ENCODE data around the gene HSDL2.

HSDL2 gene

DNA sequence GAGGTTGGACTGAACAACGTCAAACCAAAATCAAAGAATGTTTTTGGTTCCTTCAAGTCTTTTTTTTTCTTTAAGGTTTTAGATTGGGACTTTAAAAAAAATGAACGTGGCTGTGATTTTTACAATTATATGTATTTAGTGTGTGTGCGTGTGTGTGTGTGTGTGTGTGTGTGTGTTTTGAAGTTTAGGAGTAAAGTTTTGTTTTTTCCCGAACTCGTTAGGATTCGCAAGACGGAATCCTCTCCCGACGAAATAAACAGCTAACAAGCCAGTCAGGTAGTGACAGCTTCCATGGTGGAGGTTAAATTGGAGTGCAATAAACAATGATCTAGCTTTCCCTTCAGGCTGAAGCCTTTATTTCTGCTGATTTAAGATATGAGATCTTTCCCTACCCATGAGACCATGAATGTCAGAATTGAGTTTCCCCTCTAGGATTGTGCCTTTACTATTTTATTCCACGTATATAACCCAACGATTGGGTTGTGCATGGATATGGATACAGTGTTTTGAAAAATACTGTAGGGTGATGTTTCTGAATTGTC, 108.0 kb downstream of the HSDL2 start:
- TF ChIP-seq, protein P1, sequence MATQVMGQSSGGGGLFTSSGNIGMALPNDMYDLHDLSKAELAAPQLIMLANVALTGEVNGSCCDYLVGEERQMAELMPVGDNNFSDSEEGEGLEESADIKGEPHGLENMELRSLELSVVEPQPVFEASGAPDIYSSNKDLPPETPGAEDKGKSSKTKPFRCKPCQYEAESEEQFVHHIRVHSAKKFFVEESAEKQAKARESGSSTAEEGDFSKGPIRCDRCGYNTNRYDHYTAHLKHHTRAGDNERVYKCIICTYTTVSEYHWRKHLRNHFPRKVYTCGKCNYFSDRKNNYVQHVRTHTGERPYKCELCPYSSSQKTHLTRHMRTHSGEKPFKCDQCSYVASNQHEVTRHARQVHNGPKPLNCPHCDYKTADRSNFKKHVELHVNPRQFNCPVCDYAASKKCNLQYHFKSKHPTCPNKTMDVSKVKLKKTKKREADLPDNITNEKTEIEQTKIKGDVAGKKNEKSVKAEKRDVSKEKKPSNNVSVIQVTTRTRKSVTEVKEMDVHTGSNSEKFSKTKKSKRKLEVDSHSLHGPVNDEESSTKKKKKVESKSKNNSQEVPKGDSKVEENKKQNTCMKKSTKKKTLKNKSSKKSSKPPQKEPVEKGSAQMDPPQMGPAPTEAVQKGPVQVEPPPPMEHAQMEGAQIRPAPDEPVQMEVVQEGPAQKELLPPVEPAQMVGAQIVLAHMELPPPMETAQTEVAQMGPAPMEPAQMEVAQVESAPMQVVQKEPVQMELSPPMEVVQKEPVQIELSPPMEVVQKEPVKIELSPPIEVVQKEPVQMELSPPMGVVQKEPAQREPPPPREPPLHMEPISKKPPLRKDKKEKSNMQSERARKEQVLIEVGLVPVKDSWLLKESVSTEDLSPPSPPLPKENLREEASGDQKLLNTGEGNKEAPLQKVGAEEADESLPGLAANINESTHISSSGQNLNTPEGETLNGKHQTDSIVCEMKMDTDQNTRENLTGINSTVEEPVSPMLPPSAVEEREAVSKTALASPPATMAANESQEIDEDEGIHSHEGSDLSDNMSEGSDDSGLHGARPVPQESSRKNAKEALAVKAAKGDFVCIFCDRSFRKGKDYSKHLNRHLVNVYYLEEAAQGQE (IDR thresholded peaks at IDR 0.05; ENCODE audit: low read depth), result no peak
- TF ChIP-seq EGR1 (IDR thresholded peaks at IDR 0.05) (no peak), YY1 (IDR thresholded peaks at IDR 0.05; ENCODE audit: low read depth) (no peak), NFIC (IDR thresholded peaks at IDR 0.05) (no peak), ZBTB7A (IDR thresholded peaks at IDR 0.05; ENCODE audit: low read depth) (no peak), TEAD4 (IDR thresholded peaks at IDR 0.05) (no peak), FOXM1 (IDR thresholded peaks at IDR 0.05; ENCODE audit: borderline replicate concordance, low read depth) (no peak), TCF12 (IDR thresholded peaks at IDR 0.05; ENCODE audit: low read depth) (no peak), TAF1 (IDR thresholded peaks at IDR 0.05; ENCODE audit: low read depth) (no peak), CREB1 (IDR thresholded peaks at IDR 0.05; ENCODE audit: low read depth) (no peak), CEBPB (IDR thresholded peaks at IDR 0.05) (no peak), RAD21 (IDR thresholded peaks at IDR 0.05; ENCODE audit: low read depth) (no peak), EP300 (IDR thresholded peaks at IDR 0.05; ENCODE audit: borderline replicate concordance) (no peak)
- TF ChIP-seq, protein P2, sequence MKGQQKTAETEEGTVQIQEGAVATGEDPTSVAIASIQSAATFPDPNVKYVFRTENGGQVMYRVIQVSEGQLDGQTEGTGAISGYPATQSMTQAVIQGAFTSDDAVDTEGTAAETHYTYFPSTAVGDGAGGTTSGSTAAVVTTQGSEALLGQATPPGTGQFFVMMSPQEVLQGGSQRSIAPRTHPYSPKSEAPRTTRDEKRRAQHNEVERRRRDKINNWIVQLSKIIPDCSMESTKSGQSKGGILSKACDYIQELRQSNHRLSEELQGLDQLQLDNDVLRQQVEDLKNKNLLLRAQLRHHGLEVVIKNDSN (IDR thresholded peaks at IDR 0.05), result no peak
- TF ChIP-seq, protein P3, sequence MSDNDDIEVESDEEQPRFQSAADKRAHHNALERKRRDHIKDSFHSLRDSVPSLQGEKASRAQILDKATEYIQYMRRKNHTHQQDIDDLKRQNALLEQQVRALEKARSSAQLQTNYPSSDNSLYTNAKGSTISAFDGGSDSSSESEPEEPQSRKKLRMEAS (IDR thresholded peaks at IDR 0.05), result no peak

DNA sequence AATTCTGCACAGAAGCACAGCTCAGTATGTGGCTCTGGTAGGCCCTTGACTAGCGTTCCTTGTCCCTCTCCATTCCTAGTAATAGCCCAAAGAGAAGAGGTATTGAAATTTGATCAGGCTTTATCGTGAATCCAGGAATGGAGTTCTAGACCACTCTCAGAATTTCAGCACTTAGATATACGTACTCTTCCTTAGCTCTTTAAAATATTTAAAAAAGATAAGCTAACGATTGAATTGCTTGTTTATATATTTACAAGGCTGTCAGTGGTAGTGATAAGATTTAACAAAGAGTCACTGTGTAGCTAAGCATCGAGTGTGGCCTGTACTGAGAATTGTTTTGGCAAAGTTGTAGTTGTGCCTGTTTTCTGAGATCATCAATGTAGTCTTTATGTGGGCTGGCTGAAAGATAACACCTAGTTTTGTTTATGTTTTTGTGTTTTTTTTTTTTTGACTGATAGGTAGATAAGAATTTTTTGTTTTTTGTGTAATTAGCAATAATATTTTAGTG, 109.2 kb downstream of the HSDL2 start:
- no peak for TF ChIP-seq CREB1 (IDR thresholded peaks at IDR 0.05; ENCODE audit: low read depth)
- TF ChIP-seq YY1 (IDR thresholded peaks at IDR 0.05; ENCODE audit: low read depth), result no peak
- no peak for TF ChIP-seq TEAD4 (IDR thresholded peaks at IDR 0.05)
- no peak for TF ChIP-seq ZBTB7A (IDR thresholded peaks at IDR 0.05; ENCODE audit: low read depth)
- TF ChIP-seq, protein P2 (IDR thresholded peaks at IDR 0.05), result no peak
- TF ChIP-seq, protein P3 (IDR thresholded peaks at IDR 0.05), result no peak
- TF ChIP-seq EP300 (IDR thresholded peaks at IDR 0.05; ENCODE audit: borderline replicate concordance), result no peak
- TF ChIP-seq EGR1 (IDR thresholded peaks at IDR 0.05), result no peak
- no peak for TF ChIP-seq RAD21 (IDR thresholded peaks at IDR 0.05; ENCODE audit: low read depth)
- no peak for TF ChIP-seq CEBPB (IDR thresholded peaks at IDR 0.05)
- TF ChIP-seq TCF12 (IDR thresholded peaks at IDR 0.05; ENCODE audit: low read depth), result no peak

DNA sequence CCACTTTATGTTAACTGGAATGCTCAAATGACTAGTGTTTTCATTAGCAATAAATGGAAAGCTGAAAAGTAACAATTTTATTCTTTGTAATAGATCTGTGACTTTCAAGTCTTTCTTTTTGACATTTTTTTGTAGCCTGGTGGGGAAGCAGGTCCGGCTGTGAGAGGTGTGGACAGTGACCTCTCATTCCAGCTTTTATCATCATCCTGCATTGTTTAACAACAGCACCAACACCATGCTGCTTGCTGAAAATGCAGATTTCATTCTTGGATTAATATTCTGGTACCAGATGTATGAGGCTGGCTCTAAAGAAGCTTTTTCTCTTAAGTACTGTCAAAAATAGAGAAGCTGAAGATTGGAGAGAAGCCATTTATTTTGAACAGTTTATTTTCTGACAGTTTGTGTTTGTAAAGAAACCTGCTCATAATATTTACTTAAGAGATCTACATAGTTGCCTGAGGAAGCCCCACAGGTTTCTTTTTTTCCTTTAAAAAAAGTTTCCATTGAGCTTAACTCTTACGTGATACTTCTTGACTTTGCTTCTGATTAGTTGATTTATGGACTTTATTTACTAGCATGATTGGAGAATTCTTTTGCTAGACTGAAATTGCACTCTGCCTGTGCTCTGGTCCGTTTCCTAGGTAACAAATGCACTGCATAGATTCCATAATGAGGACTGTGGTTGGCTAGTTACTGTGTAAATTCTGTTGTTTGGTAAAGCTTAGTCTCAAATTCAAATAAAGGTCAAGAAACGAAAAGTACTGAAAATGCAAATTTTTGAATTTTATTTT, 110.2 kb downstream of the HSDL2 start:
- TF ChIP-seq FOXM1 (IDR thresholded peaks at IDR 0.05; ENCODE audit: borderline replicate concordance, low read depth) (no peak), YY1 (IDR thresholded peaks at IDR 0.05; ENCODE audit: low read depth) (no peak), EGR1 (IDR thresholded peaks at IDR 0.05) (no peak), TAF1 (IDR thresholded peaks at IDR 0.05; ENCODE audit: low read depth) (no peak), CREB1 (IDR thresholded peaks at IDR 0.05; ENCODE audit: low read depth) (no peak)
- TF ChIP-seq, protein P3 (IDR thresholded peaks at IDR 0.05), result no peak
- TF ChIP-seq, protein P1 (IDR thresholded peaks at IDR 0.05; ENCODE audit: low read depth), result no peak

DNA sequence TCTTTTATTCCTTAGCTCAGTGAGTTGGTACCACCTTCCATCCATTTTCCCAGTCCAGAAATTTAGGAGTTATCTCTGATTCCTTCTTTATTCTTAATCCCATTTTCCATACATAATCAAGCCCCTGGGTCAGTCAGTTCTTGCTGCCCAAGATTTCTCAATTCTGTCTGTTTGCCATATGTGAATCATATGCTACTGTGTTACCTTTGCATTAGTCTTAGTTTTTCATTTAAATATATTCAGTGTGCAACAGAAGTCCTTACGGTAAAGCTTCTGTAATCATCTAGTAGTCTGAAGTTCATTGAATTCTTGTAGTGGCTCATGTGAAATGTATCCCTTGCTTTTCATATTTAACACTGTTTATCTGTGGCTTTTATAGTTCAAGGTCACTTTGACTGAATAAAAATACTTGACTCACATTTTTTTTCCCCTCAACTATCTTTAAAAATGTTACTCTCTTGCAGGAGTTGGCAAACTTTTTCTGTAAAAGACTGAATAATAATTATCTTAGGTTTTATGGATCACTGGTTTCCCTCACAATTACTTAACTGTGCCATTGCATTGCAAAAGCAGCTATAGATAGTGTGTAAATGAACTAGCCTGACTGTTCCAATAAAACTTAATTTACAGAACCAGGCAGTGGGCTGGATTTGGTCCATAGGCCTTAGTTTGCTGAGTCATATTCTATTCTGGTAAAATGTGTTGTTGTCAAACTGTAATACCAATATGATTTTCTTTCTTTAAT, 113.7 kb downstream of the HSDL2 start:
- no peak for TF ChIP-seq TCF12 (IDR thresholded peaks at IDR 0.05; ENCODE audit: low read depth)
- no peak for TF ChIP-seq EP300 (IDR thresholded peaks at IDR 0.05; ENCODE audit: borderline replicate concordance)

DNA sequence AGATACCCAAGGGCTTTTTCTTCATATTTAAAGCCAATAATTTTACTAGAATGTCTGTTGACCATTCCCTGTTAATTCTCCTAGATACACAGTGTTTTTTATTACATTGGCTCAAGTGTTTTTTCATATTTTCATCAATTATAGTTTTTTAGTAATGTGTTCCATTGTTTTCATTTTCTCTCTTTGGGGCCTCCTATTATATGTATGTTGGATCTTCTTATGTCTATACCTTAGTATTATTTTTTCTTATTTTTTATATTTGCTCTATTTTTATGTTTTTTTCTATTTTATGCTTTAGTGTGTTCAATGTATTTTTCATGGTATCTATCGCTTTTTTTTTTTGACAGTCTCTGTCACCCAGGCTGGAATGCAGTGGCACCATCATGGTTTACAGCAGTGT, 114.2 kb downstream of the HSDL2 start:
- TF ChIP-seq, protein P1 (IDR thresholded peaks at IDR 0.05; ENCODE audit: low read depth), result no peak
- TF ChIP-seq TEAD4 (IDR thresholded peaks at IDR 0.05) (no peak), EGR1 (IDR thresholded peaks at IDR 0.05) (no peak), TCF12 (IDR thresholded peaks at IDR 0.05; ENCODE audit: low read depth) (no peak), NFIC (IDR thresholded peaks at IDR 0.05) (no peak), CREB1 (IDR thresholded peaks at IDR 0.05; ENCODE audit: low read depth) (no peak), CEBPB (IDR thresholded peaks at IDR 0.05) (no peak)
